ENCODE measurements around the gene RAB11FIP5.

The RAB11FIP5 gene

DNA sequence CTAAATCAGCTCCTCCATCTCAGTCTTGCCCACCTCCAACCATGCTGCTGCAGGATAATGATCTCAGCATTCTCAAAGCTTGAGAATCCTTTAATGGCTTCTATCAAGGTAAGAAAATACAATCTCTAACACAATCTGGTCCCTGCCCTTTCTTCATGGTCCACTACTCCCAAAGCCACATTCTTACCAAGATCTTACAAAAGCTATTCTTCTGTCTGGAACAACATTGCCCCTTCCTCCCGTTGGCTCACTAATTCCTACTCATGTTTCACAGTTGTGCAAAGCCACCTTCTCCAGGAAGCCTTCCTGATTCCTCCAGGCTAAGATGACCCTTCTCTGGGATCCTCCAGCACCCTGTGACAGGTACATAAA lies 35.3 kb downstream of the RAB11FIP5 start:
- TF ChIP-seq SNAI2 (CRISPR knock-in tag; IDR thresholded peaks at IDR 0.05) (no peak), TOX (CRISPR knock-in tag; IDR thresholded peaks at IDR 0.05; ENCODE audit: borderline replicate concordance) (no peak), OSR1 (CRISPR knock-in tag; IDR thresholded peaks at IDR 0.05) (no peak)

DNA sequence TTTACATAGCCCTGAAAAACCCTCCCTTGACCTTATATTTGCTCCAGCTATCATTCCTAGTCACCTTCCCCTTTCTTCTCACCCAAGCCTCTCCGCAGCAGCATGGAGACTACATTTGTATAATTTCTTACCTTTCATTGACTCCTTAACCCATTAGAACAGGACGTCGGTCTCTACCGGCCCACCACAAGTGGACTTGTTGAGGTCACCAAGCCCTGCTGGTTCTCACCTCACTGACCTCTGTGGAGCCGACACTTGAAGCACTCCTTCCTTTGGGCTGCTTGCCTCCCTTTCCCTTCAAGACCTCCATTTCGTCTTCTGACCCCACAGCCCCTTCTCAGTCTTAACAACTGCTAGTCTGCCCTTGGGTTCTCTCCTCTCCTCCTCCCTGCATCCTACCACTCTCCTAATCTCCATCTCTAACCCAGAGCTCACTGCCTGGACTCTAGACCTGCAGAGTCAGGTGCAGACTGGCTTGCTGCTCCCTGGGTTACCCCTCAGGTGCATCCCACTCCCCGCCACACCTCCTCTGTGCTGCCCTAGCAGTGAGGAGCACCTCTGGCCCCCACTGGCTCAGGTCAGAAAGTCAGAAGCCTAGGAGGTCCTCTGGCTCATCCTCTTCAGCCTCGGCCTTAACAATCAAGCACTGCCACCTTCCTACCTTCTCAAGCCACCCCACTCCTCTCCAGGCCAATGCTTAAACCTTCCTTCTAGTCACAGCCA lies 35.9 kb downstream of the RAB11FIP5 start:
- ATAC-seq = no peak
- TF ChIP-seq ZFP30 (CRISPR knock-in tag; IDR thresholded peaks at IDR 0.05) (no peak), ZNF8 (CRISPR knock-in tag; IDR thresholded peaks at IDR 0.05) (no peak), TOX (CRISPR knock-in tag; IDR thresholded peaks at IDR 0.05; ENCODE audit: borderline replicate concordance) (no peak)

More for the DNA sequence above, 35.3 kb downstream of the RAB11FIP5 start:
- no peak for ATAC-seq

DNA sequence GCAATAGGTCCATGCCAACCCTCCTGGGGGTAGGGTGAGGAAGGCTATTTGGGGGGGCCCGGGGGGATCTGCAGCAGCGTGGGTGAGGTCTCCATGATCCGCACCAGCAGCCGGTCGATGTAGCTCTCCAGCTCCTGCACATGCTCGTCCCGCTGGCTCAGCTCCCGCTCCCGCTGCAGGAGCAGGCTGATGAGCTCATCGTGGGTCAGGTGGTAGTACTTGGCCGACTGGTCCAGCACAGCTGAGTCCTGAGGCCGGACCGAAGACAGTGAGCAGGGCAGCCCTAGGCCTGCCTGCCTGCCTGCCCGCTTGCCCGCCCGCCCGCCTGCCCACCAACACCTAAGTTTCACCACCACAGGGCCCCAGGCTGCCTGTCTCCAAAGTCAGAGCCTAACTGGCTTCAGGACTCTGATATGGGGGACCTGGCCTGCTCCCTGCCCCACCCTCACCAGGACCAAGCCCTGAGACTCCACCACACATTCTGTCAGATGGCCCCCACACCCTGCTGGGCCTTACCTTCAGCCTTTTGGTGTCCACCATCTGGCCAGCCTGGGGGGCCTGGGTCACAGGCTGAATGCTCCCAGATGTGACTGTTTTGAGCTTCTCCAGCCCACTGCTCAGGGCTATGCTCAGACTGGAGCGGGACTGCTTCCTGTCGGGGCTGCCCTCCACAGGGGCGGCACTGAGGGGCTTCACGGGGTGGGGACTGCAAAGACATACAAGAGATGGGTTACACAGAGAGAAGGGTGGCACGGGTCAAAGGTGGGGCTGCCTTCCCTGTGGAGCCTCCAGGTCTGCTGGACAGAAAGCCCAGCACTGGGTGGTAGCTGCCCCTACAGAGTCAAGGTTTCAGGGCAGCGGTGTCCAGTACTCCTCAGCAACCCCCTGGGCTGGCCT lies 37.0 kb downstream of the RAB11FIP5 start:
- ATAC-seq = no peak
- TF ChIP-seq SNAI2 (CRISPR knock-in tag; IDR thresholded peaks at IDR 0.05) (no peak), ESRRG (CRISPR knock-in tag; IDR thresholded peaks at IDR 0.05) (no peak), ZFP3 (CRISPR knock-in tag; IDR thresholded peaks at IDR 0.05) (no peak), ZC3H10 (CRISPR knock-in tag; IDR thresholded peaks at IDR 0.05) (no peak), BACH2 (CRISPR knock-in tag; IDR thresholded peaks at IDR 0.05; ENCODE audit: borderline replicate concordance) (no peak)

DNA sequence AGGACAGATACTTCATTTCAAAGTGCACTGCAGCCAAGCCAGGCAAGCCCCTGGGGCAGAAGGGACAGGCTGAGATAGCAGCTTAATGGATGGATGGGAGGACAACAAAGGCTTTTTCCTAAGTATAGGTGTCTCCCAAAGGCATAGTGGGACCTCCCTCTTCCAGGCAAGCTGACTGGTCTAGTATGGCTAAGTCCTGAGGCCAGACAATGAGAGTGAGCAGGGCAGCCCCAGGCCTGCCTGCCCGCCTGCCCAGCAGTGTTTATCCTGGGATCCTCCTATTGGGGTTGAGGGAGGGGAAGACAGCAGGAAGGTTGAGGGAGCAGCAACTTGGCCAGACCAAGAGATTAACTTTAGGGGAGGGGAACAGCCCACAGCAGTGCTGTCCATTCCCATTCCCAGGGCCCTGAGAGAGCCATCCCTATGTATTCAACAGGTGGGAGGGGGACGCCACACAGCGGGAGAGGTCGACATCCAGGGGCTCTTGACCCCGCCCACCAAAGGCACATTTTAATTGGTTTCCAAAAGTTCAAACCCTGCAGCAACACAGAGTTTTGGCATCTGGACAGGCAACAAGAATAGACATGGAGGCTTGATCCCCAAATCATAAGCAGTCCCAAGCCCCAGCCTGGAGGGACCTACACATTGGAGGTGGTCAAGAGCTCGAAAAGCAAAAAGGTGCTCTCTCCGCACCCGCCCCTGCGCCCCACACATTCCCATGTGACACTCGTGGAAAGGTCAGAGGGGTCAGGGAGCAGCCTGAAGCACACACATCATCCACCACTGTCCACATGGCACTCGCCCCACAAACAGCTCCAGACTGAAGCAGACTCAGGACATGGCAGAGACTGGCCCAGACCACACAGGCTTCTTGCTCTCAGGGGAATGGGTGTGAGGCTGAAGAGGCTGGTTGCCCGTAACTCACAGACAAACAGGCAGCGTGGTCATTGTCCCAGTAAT lies 38.4 kb downstream of the RAB11FIP5 start:
- ATAC-seq = no peak
- TF ChIP-seq ESRRG (CRISPR knock-in tag; IDR thresholded peaks at IDR 0.05) (no peak), GLIS3 (CRISPR knock-in tag; IDR thresholded peaks at IDR 0.05) (no peak), ARNTL (CRISPR knock-in tag; IDR thresholded peaks at IDR 0.05; ENCODE audit: borderline replicate concordance, low read depth) (no peak), PPARA (CRISPR knock-in tag; IDR thresholded peaks at IDR 0.05; ENCODE audit: borderline replicate concordance) (no peak), ISL1 (CRISPR knock-in tag; IDR thresholded peaks at IDR 0.05) (no peak), TCF4 (CRISPR knock-in tag; IDR thresholded peaks at IDR 0.05; ENCODE audit: borderline replicate concordance) (no peak), ZNF70 (CRISPR knock-in tag; IDR thresholded peaks at IDR 0.05) (no peak), TOX (CRISPR knock-in tag; IDR thresholded peaks at IDR 0.05; ENCODE audit: borderline replicate concordance) (no peak), OSR1 (CRISPR knock-in tag; IDR thresholded peaks at IDR 0.05) (no peak), ZC3H10 (CRISPR knock-in tag; IDR thresholded peaks at IDR 0.05) (no peak), ZFP3 (CRISPR knock-in tag; IDR thresholded peaks at IDR 0.05) (no peak), ZNF565 (CRISPR knock-in tag; conservative IDR thresholded peaks at IDR 0.05; ENCODE audit: low read depth) (no peak), ZNF8 (CRISPR knock-in tag; IDR thresholded peaks at IDR 0.05) (no peak), BACH2 (CRISPR knock-in tag; IDR thresholded peaks at IDR 0.05; ENCODE audit: borderline replicate concordance) (no peak), SNAI2 (CRISPR knock-in tag; IDR thresholded peaks at IDR 0.05) (no peak), ZFP30 (CRISPR knock-in tag; IDR thresholded peaks at IDR 0.05) (no peak)
- TF ChIP-seq, protein P1, sequence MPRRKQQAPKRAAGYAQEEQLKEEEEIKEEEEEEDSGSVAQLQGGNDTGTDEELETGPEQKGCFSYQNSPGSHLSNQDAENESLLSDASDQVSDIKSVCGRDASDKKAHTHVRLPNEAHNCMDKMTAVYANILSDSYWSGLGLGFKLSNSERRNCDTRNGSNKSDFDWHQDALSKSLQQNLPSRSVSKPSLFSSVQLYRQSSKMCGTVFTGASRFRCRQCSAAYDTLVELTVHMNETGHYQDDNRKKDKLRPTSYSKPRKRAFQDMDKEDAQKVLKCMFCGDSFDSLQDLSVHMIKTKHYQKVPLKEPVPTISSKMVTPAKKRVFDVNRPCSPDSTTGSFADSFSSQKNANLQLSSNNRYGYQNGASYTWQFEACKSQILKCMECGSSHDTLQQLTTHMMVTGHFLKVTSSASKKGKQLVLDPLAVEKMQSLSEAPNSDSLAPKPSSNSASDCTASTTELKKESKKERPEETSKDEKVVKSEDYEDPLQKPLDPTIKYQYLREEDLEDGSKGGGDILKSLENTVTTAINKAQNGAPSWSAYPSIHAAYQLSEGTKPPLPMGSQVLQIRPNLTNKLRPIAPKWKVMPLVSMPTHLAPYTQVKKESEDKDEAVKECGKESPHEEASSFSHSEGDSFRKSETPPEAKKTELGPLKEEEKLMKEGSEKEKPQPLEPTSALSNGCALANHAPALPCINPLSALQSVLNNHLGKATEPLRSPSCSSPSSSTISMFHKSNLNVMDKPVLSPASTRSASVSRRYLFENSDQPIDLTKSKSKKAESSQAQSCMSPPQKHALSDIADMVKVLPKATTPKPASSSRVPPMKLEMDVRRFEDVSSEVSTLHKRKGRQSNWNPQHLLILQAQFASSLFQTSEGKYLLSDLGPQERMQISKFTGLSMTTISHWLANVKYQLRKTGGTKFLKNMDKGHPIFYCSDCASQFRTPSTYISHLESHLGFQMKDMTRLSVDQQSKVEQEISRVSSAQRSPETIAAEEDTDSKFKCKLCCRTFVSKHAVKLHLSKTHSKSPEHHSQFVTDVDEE (CRISPR knock-in tag; IDR thresholded peaks at IDR 0.05) = no peak
- TF ChIP-seq, protein P2, sequence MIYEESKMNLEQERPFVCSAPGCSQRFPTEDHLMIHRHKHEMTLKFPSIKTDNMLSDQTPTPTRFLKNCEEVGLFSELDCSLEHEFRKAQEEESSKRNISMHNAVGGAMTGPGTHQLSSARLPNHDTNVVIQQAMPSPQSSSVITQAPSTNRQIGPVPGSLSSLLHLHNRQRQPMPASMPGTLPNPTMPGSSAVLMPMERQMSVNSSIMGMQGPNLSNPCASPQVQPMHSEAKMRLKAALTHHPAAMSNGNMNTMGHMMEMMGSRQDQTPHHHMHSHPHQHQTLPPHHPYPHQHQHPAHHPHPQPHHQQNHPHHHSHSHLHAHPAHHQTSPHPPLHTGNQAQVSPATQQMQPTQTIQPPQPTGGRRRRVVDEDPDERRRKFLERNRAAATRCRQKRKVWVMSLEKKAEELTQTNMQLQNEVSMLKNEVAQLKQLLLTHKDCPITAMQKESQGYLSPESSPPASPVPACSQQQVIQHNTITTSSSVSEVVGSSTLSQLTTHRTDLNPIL (CRISPR knock-in tag; IDR thresholded peaks at IDR 0.05; ENCODE audit: low read depth) = no peak
- TF ChIP-seq, protein P3, sequence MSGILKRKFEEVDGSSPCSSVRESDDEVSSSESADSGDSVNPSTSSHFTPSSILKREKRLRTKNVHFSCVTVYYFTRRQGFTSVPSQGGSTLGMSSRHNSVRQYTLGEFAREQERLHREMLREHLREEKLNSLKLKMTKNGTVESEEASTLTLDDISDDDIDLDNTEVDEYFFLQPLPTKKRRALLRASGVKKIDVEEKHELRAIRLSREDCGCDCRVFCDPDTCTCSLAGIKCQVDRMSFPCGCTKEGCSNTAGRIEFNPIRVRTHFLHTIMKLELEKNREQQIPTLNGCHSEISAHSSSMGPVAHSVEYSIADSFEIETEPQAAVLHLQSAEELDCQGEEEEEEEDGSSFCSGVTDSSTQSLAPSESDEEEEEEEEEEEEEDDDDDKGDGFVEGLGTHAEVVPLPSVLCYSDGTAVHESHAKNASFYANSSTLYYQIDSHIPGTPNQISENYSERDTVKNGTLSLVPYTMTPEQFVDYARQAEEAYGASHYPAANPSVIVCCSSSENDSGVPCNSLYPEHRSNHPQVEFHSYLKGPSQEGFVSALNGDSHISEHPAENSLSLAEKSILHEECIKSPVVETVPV (CRISPR knock-in tag; IDR thresholded peaks at IDR 0.05) = no peak
- TF ChIP-seq, protein P4, sequence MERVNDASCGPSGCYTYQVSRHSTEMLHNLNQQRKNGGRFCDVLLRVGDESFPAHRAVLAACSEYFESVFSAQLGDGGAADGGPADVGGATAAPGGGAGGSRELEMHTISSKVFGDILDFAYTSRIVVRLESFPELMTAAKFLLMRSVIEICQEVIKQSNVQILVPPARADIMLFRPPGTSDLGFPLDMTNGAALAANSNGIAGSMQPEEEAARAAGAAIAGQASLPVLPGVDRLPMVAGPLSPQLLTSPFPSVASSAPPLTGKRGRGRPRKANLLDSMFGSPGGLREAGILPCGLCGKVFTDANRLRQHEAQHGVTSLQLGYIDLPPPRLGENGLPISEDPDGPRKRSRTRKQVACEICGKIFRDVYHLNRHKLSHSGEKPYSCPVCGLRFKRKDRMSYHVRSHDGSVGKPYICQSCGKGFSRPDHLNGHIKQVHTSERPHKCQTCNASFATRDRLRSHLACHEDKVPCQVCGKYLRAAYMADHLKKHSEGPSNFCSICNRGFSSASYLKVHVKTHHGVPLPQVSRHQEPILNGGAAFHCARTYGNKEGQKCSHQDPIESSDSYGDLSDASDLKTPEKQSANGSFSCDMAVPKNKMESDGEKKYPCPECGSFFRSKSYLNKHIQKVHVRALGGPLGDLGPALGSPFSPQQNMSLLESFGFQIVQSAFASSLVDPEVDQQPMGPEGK (CRISPR knock-in tag; IDR thresholded peaks at IDR 0.05; ENCODE audit: borderline replicate concordance) = no peak
